Tibial nerve (tissue), 4 donors: ENCODE results near the gene TMEM181. TPM values are rescaled to one million over a fixed set of nuclear protein-coding genes. Genes with fewer than 3 reads are reported as not detected.
"Not testable (repeated sequence)": the region's sequence is repeated elsewhere in the genome, so short reads cannot be mapped to it uniquely, and the experiment has no call there.

ENCODE experiments used
- DNase-seq, 2 donors: peaks; one replicate each; pipeline ENCODE4 v3.0.0-alpha.2; 2019; ENCODE audit warnings: low spot score in 2 of 2
- H3K27ac ChIP-seq, 4 donors: fragments of 200-600 bp; sonication (generic) in 3 of 4; one replicate each; pipeline ENCODE4 v1.5.1; 2017 to 2019; ENCODE audit warnings: mild to moderate bottlenecking in 1 of 4
- H3K27me3 ChIP-seq, 2 donors: fragments of 200-600 bp; sonication (generic) in 1 of 2; one replicate each; pipeline versions ENCODE4 v1.5.1 to v1.6.0; 2017 to 2019
- H3K36me3 ChIP-seq, 3 donors: fragments of 200-600 bp; sonication (generic); one replicate each; pipeline ENCODE4 v1.5.1; 2018 to 2019
- H3K4me1 ChIP-seq, 4 donors: fragments of 200-600 bp; sonication (generic) in 3 of 4; one replicate each; pipeline ENCODE4 v1.5.1; 2017 to 2019
- H3K4me3 ChIP-seq, 4 donors: fragments of 200-600 bp; sonication (generic) in 3 of 4; one replicate each; pipeline ENCODE4 v1.5.1; 2017 to 2019; ENCODE audit warnings: mild to moderate bottlenecking in 1 of 4, moderate library complexity in 1 of 4
- H3K9me3 ChIP-seq, 4 donors: fragments of 200-600 bp; sonication (generic) in 3 of 4; one replicate each; pipeline ENCODE4 v1.5.1; 2017 to 2019
- EP300 ChIP-seq, 2 donors: sonication (generic); formaldehyde crosslinking; IDR thresholded peaks; one replicate each; pipeline ENCODE4 v1.6.1; 2017; ENCODE audit warnings: antibody characterized with exemption in 2 of 2, mild to moderate bottlenecking in 1 of 2
- POLR2A ChIP-seq, 2 donors: fragments of 450-650 bp; IDR thresholded peaks; one replicate each; pipeline ENCODE4 v1.6.1; 2017; ENCODE audit warnings: antibody characterized with exemption in 2 of 2, mild to moderate bottlenecking in 2 of 2, moderate library complexity in 2 of 2
- WGBS, 2 donors: methylation state at CpG; one replicate each; pipeline ENCODE4 v1.1.5; 2018; 5-methylcytosine and 5-hydroxymethylcytosine counted together
- total RNA-seq, 4 donors: library from RNA; depleted of rRNA; stranded (reverse); fragments of >200 nt; gene quantifications; one replicate each; pipeline ENCODE4 v1.1.0, GENCODE V29; 2016
- TF ChIP-seq, protein P1 (sequence below), 5 experiments: fragments of 200-600 bp in 3 of 5; fragments of 450-650 bp in 2 of 5; sonication (generic) in 3 of 5; IDR thresholded peaks; one replicate each; pipeline ENCODE4 v1.5.1; 2016 to 2019; ENCODE audit warnings: antibody characterized with exemption in 5 of 5, mild to moderate bottlenecking in 3 of 5, moderate library complexity in 2 of 5

The TMEM181 gene
- total RNA-seq, 4 donors from 2014 or later: 14.1 to 19.0 (median 17.8) TPM

DNA sequence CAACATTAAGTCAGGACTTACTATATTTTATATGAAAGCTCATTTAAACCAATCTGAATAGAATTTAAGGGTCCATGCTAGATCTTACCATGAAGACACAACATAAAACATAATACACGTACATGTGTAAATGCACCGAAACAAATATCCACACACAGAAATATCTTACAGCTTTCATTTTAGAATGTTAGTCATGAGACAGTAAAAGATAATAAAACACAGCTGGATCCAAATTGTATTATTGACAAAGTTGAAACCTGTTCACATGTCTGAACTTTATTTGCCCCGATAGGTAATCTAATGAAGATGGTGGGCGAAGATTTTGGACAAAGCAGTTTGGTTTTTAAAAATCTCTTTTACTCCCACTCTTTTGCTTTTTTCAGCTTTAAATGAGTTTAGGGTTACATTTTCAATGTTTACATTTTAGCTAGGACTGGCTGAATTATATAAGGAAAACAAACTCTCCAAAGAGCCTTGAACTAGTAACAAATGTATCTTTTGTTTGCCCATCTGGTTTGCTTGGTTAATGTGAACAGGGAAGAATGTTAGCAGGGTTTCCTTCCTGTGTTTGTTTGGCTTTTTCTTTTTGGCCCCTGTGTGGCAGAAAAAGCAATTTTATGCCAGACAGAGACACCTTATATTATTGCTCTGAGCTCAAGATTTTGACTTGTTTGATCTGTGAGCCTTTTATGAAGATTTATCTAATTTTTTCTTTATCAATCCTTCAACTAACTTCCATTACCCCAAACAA is 5.1 kb upstream of the TMEM181 start:
- H3K4me1 ChIP-seq: peaks cover 0 to 6% (median 0%) of the 10 kb centered on the region in 4 donors

DNA sequence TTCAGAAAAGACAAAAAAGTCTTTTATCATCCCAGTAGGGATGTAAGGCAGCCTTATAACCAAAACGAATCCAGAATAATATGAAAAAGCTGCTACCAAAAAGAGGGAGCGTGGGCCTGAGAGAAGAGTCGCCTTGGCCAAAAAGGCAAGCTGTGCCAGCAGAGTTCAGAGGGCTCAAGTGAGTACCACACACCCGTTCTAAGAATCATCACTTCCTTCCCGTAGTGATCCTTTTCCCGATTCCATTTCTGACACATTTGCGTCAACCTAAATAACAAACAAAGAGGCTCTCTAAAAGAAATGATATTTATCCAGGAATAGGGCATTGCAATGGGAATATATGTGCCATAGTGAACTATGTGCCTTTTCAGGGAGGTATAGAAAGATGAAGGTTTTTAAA is 3.8 kb upstream of the TMEM181 start:
- Histone ChIP-seq H3K36me3 (no peaks in the 10 kb centered on the region), H3K9me3 (no peaks in the 10 kb centered on the region), H3K4me1 (peaks cover 0 to 10% (median 4%) of the 10 kb centered on the region in 4 donors), H3K4me3 (no peak overlapping the region), H3K27me3 (peaks cover 0 to 8% of the 10 kb centered on the region in 2 donors), H3K27ac (no peak overlapping the region)
- TF ChIP-seq EP300 (IDR thresholded peaks at IDR 0.05) (no peak), POLR2A (IDR thresholded peaks at IDR 0.05) (no peak)
- TF ChIP-seq, protein P1, sequence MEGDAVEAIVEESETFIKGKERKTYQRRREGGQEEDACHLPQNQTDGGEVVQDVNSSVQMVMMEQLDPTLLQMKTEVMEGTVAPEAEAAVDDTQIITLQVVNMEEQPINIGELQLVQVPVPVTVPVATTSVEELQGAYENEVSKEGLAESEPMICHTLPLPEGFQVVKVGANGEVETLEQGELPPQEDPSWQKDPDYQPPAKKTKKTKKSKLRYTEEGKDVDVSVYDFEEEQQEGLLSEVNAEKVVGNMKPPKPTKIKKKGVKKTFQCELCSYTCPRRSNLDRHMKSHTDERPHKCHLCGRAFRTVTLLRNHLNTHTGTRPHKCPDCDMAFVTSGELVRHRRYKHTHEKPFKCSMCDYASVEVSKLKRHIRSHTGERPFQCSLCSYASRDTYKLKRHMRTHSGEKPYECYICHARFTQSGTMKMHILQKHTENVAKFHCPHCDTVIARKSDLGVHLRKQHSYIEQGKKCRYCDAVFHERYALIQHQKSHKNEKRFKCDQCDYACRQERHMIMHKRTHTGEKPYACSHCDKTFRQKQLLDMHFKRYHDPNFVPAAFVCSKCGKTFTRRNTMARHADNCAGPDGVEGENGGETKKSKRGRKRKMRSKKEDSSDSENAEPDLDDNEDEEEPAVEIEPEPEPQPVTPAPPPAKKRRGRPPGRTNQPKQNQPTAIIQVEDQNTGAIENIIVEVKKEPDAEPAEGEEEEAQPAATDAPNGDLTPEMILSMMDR (IDR thresholded peaks at IDR 0.05): no peak
- WGBS, 2 donors: 41 to 45% methylated on average over 7 of the region's 7 CpGs
- DNase-seq: no peak

More for the DNA sequence above, 5.1 kb upstream of the TMEM181 start:
- WGBS, 2 donors: 68 to 74% methylated on average over 4 of the region's 4 CpGs
- no peak overlapping the region for H3K4me3 ChIP-seq
- no peaks in the 10 kb centered on the region for H3K9me3 ChIP-seq
- H3K36me3 ChIP-seq: no peaks in the 10 kb centered on the region
- H3K27ac ChIP-seq: no peak overlapping the region
- no peak for DNase-seq
- TF ChIP-seq EP300 (IDR thresholded peaks at IDR 0.05) (no peak), POLR2A (IDR thresholded peaks at IDR 0.05) (no peak)
- TF ChIP-seq, protein P1 (IDR thresholded peaks at IDR 0.05): no peak
- peaks cover 0 to 8% of the 10 kb centered on the region in 2 donors for H3K27me3 ChIP-seq

DNA sequence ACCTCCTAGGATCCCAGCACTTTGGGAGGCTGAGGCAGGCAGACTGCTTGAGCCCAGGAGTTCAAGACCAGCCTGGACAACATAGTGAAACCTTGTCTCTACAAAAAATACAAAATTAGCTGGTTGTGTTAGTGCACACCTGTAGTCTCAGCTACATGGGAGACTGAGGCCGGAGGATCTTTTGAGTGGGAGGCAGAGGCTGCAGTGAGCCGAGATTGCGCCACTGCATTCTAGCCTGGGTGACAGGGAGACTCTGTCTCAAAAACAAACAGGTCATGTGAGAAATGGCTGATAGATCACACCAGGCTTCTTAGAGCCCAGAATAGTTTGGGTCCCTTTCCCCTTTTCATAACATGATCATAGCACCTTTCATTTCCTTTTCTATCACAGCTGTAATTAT is 2.8 kb upstream of the TMEM181 start:
- not testable (repeated sequence) for H3K4me3 ChIP-seq, H3K9me3 ChIP-seq, H3K27me3 ChIP-seq, DNase-seq, H3K27ac ChIP-seq, H3K36me3 ChIP-seq
- peaks cover 0 to 20% (median 12%) of the 10 kb centered on the region in 4 donors for H3K4me1 ChIP-seq
- WGBS, 2 donors: 92 to 96% methylated on average over 3 of the region's 3 CpGs

DNA sequence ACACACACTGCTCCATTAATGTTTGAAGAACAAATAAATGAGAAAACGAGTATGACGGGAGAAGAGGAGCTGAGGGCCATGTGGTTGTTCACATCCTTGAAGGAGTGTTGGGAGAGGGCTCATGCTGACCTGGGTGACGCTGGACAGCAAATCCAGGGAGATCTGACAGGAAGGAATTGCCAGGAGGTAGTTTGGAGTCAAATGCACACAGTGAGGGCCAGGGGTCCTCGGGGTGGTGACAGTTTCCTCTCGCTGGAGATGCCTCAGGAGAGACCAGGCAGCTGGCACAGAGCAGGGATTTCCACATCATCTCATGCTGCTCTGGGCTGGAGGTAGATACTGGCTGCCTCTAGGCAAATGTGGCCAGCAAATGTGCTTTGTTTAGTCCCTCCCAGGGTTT is 2.0 kb upstream of the TMEM181 start:
- no peaks in the 10 kb centered on the region for H3K36me3 ChIP-seq
- H3K9me3 ChIP-seq: no peaks in the 10 kb centered on the region
- peaks cover 0 to 8% of the 10 kb centered on the region in 2 donors for H3K27me3 ChIP-seq
- WGBS, 2 donors: 73% methylated on average over 5 of the region's 5 CpGs
- H3K4me3 ChIP-seq: no peak overlapping the region
- no peak overlapping the region for H3K27ac ChIP-seq
- H3K4me1 ChIP-seq: peaks cover 0 to 23% (median 12%) of the 10 kb centered on the region in 4 donors
- TF ChIP-seq, protein P1 (IDR thresholded peaks at IDR 0.05): no peak
- TF ChIP-seq EP300 (IDR thresholded peaks at IDR 0.05) (no peak), POLR2A (IDR thresholded peaks at IDR 0.05) (no peak)
- no peak for DNase-seq

DNA sequence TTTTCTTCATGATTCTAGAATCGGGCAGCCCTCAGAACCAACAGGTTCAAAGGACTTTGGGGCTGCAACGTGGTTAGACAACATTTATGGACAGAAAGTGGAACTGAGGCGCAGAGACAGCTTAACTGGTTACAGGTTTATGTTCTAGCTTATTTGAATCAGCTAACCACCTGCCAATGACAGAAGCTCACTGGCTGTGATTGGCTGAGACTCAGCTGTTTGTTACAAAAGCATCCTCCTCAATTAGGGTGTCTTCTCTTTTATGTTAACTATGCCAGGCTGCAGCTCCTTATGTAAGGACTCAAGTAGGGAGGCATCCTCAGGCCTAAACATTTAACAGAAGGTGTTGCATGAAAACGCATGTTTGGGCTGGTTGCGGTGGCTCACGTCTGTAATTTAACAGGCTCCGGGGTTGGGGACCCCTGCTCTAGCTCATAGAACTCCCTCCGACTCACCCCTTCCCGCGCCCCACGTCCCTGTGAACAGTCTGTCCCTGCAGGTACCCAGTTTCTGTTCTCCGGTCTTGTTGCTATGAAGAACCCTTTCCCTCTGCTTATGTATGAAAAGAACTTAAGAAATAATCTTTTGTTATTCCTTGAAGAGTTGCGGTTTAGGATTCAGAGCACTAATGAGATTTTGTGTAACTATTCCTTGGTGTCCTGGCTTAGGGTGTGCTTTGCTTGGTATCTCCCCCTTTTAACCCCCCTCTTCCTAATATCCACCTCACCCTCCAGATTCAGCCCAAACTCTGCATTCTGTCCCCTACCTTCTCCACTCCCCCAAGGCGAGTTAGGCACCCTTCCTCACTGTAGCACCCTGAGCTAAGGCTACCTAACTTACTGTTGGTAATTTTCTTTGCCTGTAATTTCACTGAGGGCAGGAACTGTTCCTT is 1.2 kb upstream of the TMEM181 start:
- no peak overlapping the region for H3K4me3 ChIP-seq
- peaks cover 0 to 8% of the 10 kb centered on the region in 2 donors for H3K27me3 ChIP-seq
- TF ChIP-seq EP300 (IDR thresholded peaks at IDR 0.05): no peak
- TF ChIP-seq, protein P1 (IDR thresholded peaks at IDR 0.05): no peak
- TF ChIP-seq POLR2A (IDR thresholded peaks at IDR 0.05): no peak
- H3K27ac ChIP-seq: no peak overlapping the region
- H3K9me3 ChIP-seq: no peaks in the 10 kb centered on the region
- 90 to 91% methylated on average over 14 of the region's 14 CpGs for WGBS, 2 donors
- no peak for DNase-seq
- H3K4me1 ChIP-seq: peaks cover 0 to 30% (median 12%) of the 10 kb centered on the region in 4 donors
- H3K36me3 ChIP-seq: no peaks in the 10 kb centered on the region
